ENCODE data around the gene HDX. TPM values are rescaled to one million over a fixed set of nuclear protein-coding genes. Genes with fewer than 3 reads are reported as not detected.

HDX gene
- total and polyA plus RNA-seq, 2 experiments from 2014 or later = 15.3 to 16.3 TPM

DNA sequence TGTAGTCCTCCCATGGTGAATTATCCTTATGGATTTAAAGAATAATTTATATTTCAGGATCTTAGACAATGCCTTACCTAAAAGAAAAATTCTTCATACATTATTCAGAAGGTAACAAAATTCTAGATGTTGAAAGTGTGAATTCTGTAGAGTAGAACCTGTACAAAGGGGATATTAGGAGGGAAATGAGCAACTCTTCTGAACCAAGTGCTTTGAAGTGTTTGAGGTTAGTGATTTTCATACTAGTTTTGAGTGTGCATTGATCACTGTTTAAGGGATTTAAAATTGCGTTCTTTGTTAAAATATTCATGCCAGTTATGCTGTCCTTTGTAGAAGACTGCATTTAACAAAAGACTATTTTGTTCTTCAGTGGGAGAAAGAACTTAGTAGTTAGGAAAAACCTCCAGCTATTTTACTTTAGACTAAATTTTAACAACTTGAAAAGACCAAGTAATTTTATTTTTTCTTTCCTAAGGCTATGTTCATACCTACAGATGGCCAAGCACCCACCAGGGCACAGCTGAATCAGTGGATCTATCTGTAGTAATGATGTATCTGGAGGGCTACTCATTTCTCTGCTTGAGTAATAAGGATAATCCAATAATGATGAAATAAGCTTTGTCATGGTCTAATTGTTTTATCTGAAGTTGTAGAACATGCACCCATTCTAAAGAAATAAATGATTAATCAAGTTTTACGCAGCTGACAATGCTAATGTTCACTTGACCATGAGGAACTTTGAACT is 180.0 kb downstream of the HDX start:
- H3K4me1 ChIP-seq (ENCODE audit: insufficient read depth) = peaks cover 25% of the 10 kb centered on the region
- H3K36me3 ChIP-seq (ENCODE audit: insufficient read depth) = no peaks in the 10 kb centered on the region
- Mint-ChIP-seq H3K4me3 (no peak overlapping the region), H3K9me3 (no peaks in the 10 kb centered on the region), H3K36me3 (ENCODE audit: low read depth) (no peaks in the 10 kb centered on the region), H3K4me1 (peaks cover 15% of the 10 kb centered on the region; the same call in 2 of the 3 replicates), H3K27ac (no peak overlapping the region), H3K27me3 (ENCODE audit: insufficient read depth, low read depth, poor library complexity) (no peaks in the 10 kb centered on the region)
- H3K9me2 ChIP-seq (ENCODE audit: insufficient read depth) = no peaks in the 10 kb centered on the region
- no peaks in the 10 kb centered on the region for H3F3A ChIP-seq (replicated peaks; ENCODE audit: low read depth)
- H2AFZ ChIP-seq = no peak overlapping the region
- no peak overlapping the region for H3K4me3 ChIP-seq
- TF ChIP-seq STAT1 (IDR thresholded peaks at IDR 0.05; ENCODE audit: unreplicated experiment) = no peak
- TF ChIP-seq CREB1 (CRISPR knock-in tag; IDR thresholded peaks at IDR 0.05; ENCODE audit: low read depth) = no peak
- no peak for TF ChIP-seq EZH2 (IDR thresholded peaks at IDR 0.05; ENCODE audit: low read depth, unreplicated experiment)
- TF ChIP-seq, protein P1, sequence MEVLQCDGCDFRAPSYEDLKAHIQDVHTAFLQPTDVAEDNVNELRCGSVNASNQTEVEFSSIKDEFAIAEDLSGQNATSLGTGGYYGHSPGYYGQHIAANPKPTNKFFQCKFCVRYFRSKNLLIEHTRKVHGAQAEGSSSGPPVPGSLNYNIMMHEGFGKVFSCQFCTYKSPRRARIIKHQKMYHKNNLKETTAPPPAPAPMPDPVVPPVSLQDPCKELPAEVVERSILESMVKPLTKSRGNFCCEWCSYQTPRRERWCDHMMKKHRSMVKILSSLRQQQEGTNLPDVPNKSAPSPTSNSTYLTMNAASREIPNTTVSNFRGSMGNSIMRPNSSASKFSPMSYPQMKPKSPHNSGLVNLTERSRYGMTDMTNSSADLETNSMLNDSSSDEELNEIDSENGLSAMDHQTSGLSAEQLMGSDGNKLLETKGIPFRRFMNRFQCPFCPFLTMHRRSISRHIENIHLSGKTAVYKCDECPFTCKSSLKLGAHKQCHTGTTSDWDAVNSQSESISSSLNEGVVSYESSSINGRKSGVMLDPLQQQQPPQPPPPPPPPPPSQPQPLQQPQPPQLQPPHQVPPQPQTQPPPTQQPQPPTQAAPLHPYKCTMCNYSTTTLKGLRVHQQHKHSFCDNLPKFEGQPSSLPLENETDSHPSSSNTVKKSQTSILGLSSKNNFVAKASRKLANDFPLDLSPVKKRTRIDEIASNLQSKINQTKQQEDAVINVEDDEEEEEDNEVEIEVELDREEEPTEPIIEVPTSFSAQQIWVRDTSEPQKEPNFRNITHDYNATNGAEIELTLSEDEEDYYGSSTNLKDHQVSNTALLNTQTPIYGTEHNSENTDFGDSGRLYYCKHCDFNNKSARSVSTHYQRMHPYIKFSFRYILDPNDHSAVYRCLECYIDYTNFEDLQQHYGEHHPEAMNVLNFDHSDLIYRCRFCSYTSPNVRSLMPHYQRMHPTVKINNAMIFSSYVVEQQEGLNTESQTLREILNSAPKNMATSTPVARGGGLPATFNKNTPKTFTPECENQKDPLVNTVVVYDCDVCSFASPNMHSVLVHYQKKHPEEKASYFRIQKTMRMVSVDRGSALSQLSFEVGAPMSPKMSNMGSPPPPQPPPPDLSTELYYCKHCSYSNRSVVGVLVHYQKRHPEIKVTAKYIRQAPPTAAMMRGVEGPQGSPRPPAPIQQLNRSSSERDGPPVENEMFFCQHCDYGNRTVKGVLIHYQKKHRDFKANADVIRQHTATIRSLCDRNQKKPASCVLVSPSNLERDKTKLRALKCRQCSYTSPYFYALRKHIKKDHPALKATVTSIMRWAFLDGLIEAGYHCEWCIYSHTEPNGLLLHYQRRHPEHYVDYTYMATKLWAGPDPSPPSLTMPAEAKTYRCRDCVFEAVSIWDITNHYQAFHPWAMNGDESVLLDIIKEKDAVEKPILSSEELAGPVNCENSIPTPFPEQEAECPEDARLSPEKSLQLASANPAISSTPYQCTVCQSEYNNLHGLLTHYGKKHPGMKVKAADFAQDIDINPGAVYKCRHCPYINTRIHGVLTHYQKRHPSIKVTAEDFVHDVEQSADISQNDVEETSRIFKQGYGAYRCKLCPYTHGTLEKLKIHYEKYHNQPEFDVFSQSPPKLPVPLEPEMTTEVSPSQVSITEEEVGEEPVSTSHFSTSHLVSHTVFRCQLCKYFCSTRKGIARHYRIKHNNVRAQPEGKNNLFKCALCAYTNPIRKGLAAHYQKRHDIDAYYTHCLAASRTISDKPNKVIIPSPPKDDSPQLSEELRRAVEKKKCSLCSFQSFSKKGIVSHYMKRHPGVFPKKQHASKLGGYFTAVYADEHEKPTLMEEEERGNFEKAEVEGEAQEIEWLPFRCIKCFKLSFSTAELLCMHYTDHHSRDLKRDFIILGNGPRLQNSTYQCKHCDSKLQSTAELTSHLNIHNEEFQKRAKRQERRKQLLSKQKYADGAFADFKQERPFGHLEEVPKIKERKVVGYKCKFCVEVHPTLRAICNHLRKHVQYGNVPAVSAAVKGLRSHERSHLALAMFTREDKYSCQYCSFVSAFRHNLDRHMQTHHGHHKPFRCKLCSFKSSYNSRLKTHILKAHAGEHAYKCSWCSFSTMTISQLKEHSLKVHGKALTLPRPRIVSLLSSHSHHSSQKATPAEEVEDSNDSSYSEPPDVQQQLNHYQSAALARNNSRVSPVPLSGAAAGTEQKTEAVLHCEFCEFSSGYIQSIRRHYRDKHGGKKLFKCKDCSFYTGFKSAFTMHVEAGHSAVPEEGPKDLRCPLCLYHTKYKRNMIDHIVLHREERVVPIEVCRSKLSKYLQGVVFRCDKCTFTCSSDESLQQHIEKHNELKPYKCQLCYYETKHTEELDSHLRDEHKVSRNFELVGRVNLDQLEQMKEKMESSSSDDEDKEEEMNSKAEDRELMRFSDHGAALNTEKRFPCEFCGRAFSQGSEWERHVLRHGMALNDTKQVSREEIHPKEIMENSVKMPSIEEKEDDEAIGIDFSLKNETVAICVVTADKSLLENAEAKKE (CRISPR knock-in tag; IDR thresholded peaks at IDR 0.05) = no peak
- TF ChIP-seq ZNF331 (CRISPR knock-in tag; IDR thresholded peaks at IDR 0.05; ENCODE audit: low read depth) = no peak
- TF ChIP-seq, protein P2, sequence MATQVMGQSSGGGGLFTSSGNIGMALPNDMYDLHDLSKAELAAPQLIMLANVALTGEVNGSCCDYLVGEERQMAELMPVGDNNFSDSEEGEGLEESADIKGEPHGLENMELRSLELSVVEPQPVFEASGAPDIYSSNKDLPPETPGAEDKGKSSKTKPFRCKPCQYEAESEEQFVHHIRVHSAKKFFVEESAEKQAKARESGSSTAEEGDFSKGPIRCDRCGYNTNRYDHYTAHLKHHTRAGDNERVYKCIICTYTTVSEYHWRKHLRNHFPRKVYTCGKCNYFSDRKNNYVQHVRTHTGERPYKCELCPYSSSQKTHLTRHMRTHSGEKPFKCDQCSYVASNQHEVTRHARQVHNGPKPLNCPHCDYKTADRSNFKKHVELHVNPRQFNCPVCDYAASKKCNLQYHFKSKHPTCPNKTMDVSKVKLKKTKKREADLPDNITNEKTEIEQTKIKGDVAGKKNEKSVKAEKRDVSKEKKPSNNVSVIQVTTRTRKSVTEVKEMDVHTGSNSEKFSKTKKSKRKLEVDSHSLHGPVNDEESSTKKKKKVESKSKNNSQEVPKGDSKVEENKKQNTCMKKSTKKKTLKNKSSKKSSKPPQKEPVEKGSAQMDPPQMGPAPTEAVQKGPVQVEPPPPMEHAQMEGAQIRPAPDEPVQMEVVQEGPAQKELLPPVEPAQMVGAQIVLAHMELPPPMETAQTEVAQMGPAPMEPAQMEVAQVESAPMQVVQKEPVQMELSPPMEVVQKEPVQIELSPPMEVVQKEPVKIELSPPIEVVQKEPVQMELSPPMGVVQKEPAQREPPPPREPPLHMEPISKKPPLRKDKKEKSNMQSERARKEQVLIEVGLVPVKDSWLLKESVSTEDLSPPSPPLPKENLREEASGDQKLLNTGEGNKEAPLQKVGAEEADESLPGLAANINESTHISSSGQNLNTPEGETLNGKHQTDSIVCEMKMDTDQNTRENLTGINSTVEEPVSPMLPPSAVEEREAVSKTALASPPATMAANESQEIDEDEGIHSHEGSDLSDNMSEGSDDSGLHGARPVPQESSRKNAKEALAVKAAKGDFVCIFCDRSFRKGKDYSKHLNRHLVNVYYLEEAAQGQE (IDR thresholded peaks at IDR 0.05; ENCODE audit: unreplicated experiment) = no peak
- TF ChIP-seq, protein P3, sequence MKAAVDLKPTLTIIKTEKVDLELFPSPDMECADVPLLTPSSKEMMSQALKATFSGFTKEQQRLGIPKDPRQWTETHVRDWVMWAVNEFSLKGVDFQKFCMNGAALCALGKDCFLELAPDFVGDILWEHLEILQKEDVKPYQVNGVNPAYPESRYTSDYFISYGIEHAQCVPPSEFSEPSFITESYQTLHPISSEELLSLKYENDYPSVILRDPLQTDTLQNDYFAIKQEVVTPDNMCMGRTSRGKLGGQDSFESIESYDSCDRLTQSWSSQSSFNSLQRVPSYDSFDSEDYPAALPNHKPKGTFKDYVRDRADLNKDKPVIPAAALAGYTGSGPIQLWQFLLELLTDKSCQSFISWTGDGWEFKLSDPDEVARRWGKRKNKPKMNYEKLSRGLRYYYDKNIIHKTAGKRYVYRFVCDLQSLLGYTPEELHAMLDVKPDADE (IDR thresholded peaks at IDR 0.05) = no peak
- TF ChIP-seq ZNF114 (CRISPR knock-in tag; IDR thresholded peaks at IDR 0.05) = no peak
- no peak for TF ChIP-seq NANOG (IDR thresholded peaks at IDR 0.05; ENCODE audit: borderline replicate concordance)
- ATAC-seq = no peak
- no peak overlapping the region for H3K27ac ChIP-seq (ENCODE audit: low read depth)
- no peak overlapping the region for H3K4me2 ChIP-seq
- no peaks in the 10 kb centered on the region for H4K20me1 ChIP-seq (replicated peaks; ENCODE audit: insufficient read depth)
- H3K27me3 ChIP-seq (ENCODE audit: insufficient read depth) = no peaks in the 10 kb centered on the region
- no peak for DNase-seq (ENCODE audit: low spot score)
- H3K79me2 ChIP-seq (replicated peaks; ENCODE audit: insufficient read depth) = no peaks in the 10 kb centered on the region
